HG03108 (cell line): ENCODE measurements around the gene TNIP1.

Experiments used
- ATAC-seq: cut with Tn5 transposase; IDR thresholded peaks from one replicate; pipeline ENCODE4 v1.9.1; 2021; ENCODE audit warnings: moderate library complexity; ENCODE audit not compliant: unreplicated experiment

The TNIP1 gene

DNA sequence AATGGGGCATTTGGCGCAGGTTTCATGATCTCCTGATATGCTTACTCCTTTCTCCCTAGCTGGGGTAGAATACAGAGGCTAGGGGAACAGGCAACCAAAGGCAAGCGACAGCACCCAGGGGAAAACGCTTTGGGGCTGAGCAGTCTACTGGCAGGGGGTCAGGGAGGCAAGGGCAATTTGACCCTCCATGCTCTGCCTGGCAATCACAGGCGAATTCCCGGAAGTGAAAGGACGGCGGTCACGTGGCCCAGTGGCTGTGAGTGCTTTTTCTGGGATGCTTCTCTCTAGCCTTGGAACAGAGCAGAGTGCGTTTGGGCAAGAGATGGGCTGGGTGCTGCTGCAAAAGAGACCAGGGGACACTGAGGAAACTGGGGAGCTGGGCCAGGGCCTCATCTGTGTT lies 54.7 kb downstream of the TNIP1 start:
- ATAC-seq = no peak

DNA sequence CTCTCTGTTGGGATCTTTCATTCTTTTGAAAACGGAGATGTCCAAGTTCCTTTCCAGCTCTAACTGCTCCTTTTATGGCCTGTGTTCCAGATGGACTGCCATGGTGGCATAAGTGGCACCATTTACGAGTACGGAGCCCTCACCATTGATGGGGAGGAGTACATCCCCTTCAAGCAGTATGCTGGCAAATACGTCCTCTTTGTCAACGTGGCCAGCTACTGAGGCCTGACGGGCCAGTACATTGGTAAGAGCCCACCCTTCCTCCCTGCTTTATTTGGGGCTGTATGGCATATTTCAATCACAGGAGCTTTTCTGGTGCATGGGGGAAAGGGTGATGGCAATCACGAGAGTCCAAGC lies 55.6 kb downstream of the TNIP1 start:
- no peak for ATAC-seq

- no peak for ATAC-seq
Observed at GRCh38 chr5:151024440-151025249, 56.2 kb downstream of the TNIP1 start.

GRCh38 chr5:151023651-151024050 lies 57.2 kb downstream of the TNIP1 start:
- ATAC-seq = no peak

DNA sequence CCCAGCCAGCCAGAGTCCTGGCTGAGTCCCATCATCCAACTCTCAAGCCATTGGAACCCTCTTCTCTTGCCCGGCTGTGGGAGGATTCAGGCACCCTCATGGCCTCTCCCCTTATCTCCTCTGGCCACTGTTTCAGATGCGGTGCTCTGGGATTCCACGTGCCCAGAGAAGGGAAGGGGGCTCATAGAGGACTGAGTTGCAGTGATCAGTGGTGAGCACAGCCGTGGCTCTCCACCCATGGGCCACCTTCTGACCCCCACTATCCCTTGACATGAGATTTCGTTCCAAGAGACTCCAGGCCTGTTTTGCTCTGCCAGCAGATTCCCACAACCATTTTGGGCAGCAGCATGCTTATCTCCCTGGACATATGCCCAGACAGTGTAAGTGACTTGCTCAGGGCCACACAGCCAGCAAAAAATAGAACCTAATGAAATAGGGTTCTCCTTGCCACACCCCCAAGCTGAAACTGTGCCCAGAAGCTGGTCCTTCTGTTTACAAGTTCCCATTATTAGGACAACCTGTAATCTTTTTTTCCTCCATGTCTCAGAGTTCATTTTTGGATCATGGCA lies 57.7 kb downstream of the TNIP1 start:
- no peak for ATAC-seq

DNA sequence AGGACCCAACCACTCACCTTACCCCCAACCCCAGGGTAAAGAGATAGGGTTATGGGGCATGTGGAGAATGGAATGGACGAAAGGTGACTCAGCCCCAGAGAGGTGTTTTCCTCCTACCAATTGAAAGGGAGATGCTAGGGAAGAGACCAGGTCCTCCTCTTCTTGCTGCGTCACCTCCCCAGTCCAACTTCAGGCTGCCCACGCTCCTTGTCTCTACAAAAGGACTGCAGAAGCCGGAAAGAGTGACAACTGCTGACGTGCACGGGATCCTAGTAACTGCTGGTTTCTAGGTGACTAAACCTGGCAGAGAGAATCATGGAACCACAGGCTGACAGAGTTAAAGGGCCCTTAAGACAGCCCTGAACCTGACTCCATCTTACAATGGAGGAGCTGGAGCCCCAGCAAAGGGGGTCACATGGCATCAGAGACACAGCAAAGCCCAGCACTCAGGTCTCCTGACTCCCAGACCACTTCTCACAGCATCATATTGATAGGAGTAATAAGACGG lies 58.3 kb downstream of the TNIP1 start:
- ATAC-seq = no peak

- no peak for ATAC-seq
Observed at GRCh38 chr5:151021746-151022145, 59.1 kb downstream of the TNIP1 start.

- peak; percentile 53 for ATAC-seq
Observed at GRCh38 chr5:151020304-151021110, 60.3 kb downstream of the TNIP1 start, which contains the start of gene GPX3. GPX3 (plus strand) TSS chr5:151020591; CDS start chr5:151020655, 64 bp downstream.

DNA sequence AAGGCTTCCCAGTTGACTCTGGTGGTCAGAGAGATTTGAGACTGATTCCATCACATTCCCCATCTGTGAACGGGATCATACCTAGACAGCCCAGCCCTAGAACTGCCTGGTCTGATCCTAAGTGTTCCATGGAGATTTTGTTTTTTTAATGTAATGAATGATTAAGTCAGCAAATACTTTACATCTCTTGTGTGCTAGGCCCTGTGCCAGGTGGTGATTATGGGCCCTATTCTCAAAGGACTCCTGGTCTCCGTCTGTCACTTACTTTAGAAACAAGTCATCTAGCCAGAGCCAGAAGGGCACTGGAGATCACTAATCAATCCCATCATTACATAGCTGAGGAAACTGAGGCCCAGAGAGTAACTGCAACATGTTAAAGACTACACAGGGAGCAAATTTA lies 61.5 kb downstream of the TNIP1 start:
- no peak for ATAC-seq

GRCh38 chr5:151018846-151019245 lies 62.0 kb downstream of the TNIP1 start:
- ATAC-seq = no peak

DNA sequence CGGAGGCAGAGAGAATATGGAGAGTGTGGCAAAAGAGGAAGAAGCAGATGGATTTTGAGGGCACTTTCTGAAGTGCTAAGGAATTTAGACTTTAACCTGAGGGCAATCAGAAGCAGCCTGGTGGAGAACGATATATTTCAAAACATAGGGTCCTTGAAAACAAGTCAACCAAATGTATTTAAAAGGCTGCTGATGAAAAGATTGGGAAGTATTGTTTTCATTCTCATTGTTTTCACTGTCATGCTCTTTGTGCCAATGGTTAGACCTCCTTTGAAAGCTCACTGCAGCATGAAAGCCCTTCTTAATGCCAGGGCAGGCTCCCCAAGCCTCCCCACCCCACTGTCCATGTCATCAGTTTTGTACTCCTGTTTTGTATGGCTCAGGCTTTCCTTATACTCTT lies 62.9 kb downstream of the TNIP1 start:
- ATAC-seq = no peak

DNA sequence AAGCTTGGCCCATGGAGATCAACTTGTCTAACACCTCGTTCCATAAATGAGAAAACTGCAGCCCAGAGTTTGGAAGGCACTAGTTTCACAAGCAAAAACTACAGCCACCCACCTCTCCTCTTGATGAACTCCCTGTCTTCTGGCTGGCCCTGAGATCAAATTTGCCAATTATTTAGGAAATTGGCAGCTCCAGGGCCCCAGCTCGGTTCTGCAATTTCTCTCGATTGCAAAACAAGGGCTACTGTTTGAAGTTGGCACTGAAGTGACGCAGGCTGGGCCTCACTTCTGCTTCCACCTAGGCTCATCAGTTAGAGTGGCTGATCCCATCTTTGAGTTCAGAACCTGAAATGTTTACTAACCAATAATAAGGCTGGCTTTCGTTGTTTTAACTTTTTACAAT lies 64.1 kb downstream of the TNIP1 start:
- ATAC-seq = no peak

- no peak for ATAC-seq
Observed at GRCh38 chr5:151015974-151016587, 64.8 kb downstream of the TNIP1 start.

GRCh38 chr5:151014680-151015343 lies 66.0 kb downstream of the TNIP1 start:
- ATAC-seq = no peak

GRCh38 chr5:151012862-151013261 lies 68.0 kb downstream of the TNIP1 start:
- no peak for ATAC-seq

GRCh38 chr5:151008906-151009305 lies 71.9 kb downstream of the TNIP1 start:
- ATAC-seq = no peak

GRCh38 chr5:151008210-151008491 lies 72.7 kb downstream of the TNIP1 start:
- no peak for ATAC-seq

- ATAC-seq = no peak
Observed at GRCh38 chr5:151007430-151008209, 73.2 kb downstream of the TNIP1 start.

GRCh38 chr5:151006704-151007334 lies 74.0 kb downstream of the TNIP1 start:
- no peak for ATAC-seq
